Stimulated activated CD8-positive, alpha-beta memory T cell treated with anti-CD3 and anti-CD28 coated beads, Interleukin-12 subunit alpha, Interleukin-12 subunit beta, amount 100 ng/mL, for 24 hours (primary cell): ENCODE data around the gene COL8A2.

Experiments used
- DNase-seq: peaks from one replicate; pipeline ENCODE4 v3.0.0-alpha.2; 2020; ENCODE audit errors: extremely low read depth

COL8A2 gene

DNA sequence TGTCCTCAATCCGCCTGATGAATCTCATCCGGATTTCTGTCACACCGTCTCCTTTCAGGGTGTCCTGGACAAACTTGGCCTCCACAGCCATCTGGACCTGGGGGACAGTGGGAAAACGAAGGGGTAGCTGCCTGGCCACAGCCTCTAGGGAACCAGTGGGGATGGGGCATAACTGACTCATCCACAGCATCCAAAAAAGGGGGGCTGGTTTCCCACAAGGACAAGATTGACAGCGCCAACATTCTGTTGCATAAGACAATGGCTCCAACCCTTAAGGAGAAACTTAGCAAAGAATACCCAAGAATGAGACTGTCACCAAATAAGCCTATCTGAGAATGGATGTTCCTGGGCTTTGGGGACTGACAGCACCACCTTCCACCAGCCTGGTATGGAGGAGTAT, 12.2 kb upstream of the COL8A2 start:
- DNase-seq, result no peak

DNA sequence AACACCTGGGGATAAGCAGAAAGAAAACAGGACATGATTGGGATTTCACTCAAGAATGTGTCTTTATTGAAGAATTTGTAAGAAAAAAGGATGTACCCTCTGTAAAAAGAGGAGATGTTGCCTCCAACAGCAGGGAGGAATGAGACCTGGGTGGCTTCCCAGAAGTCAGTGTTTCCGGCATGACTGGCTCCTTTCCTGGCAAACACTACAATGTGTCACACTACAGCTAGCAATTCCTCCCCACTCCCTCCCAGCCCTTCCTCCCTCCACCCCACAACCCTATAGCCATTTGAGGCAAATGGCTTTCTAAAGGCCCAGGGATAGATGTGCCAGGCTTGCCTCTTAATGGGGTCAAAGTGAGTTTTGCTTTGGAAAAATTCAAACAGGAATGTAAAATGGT, 11.5 kb upstream of the COL8A2 start:
- DNase-seq, result no peak

- DNase-seq, result no peak
Observed at GRCh38 chr1:36135796-36136195, 10.8 kb upstream of the COL8A2 start.

DNA sequence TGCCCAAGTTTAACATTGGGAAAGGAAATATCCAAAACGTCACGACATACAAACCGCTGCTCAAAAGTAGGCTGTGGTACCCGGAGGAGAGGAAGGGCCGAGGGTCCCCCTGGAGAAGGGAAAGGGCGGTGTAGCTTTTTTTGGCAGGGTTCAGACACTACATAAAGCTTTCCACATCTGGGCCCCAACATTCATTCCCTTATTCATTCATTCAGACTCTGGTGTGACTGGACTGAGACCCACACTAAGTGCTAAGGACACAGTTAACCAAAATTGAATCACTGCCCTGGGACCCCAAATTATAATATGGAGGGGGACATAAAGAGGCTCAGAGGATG, 10.3 kb upstream of the COL8A2 start:
- DNase-seq, result no peak

DNA sequence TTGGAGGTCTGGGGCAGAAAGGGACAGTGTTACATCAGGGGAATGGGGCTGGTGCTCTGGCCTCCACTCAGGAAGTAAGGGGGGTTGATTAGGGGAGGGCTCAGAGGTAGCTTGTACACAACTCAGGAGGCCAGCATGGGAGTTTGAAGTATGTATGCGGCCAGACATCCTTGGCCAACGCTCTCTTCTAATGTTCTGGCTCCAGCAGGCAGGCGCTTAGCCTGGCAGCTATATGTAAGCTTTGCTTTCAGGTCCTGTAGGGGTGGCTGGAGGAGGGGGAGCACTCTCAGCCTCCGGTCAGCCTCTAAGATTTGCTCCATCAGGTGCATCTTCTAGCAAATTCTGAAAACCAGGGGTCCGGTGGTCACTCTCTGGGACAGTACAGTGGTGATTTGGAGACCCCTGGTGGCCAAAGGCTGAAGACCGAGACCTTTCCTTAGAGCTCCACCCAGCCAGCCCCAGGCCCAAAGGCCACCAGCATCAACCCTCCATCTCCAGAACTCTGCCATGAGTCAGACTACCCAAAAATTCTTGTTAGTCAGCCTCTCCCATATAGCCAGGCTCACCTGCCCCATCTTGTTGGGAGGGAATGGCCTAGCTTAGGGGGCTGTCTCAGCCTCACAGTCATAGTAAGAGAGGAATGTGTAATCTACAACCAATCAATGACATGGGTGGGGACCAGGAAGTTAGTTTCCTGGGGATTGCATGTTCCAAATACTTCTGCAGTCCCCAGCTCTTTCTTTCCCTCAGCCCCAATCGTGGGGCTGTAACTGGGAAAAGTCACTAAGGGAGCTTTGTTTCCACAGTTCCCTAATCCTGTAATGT, 9.7 kb upstream of the COL8A2 start:
- no peak for DNase-seq

DNA sequence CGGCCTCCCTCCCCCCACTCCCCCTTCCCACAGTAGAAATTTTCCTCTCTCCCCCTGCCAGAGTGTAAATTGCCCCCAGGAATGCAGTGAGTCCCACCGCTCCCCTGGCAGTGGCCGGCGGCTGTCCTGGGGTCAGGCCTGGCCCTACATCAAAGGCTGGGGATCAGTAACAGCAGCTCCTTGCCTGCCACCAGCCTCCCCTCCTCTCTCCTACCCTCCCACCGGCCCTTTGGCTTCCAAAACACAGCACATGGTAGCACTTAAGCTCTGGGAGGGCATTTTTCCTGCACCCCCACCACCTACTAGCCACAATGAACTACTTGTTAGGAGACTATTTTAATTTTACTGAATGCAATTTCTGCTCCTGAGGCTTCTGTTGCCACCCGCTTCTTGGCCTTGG, 9.0 kb upstream of the COL8A2 start:
- no peak for DNase-seq

- no peak for DNase-seq
Observed at GRCh38 chr1:36133484-36133883, 8.5 kb upstream of the COL8A2 start.

- DNase-seq, result no peak
Observed at GRCh38 chr1:36132029-36132428, 7.0 kb upstream of the COL8A2 start.

- DNase-seq, result no peak
Observed at GRCh38 chr1:36128905-36129206, 3.8 kb upstream of the COL8A2 start.

DNA sequence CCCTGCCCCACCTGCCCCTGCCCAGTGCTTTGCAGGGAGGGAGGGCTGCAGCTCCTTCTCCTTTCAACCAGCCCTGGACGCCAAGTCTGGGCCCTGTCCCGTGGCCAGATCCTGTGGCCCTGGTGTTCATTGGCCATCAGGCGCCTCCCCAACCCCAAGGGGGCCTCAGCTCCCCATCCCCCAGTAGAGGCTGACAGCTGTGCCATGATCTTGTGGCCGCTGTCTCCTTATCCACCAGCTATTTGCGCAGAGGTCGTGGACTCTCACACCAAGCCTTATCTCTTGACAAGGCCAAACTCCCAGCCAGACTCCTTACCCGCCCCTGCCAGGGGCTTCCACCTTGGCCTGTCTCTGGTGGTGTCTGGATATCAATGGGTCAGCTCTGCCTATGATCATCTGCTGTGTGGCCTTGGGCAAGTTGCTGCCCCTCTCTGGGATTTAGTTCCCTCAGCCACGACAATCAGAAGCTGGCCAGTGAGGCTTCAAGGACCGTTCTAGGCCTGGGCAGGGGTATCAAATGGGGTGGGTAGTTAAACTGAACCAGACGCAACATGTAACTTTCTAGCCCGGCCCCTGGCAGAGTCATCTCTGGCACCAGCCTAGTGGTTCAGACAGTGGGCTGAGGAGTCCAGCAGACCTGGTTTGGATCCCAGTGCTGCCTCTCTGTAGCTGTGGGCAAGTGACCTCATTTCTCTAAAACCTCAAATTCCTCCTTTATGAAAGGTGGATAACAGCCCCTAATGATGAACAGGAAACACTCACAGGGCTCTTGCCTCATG, 3.3 kb upstream of the COL8A2 start:
- DNase-seq, result no peak

DNA sequence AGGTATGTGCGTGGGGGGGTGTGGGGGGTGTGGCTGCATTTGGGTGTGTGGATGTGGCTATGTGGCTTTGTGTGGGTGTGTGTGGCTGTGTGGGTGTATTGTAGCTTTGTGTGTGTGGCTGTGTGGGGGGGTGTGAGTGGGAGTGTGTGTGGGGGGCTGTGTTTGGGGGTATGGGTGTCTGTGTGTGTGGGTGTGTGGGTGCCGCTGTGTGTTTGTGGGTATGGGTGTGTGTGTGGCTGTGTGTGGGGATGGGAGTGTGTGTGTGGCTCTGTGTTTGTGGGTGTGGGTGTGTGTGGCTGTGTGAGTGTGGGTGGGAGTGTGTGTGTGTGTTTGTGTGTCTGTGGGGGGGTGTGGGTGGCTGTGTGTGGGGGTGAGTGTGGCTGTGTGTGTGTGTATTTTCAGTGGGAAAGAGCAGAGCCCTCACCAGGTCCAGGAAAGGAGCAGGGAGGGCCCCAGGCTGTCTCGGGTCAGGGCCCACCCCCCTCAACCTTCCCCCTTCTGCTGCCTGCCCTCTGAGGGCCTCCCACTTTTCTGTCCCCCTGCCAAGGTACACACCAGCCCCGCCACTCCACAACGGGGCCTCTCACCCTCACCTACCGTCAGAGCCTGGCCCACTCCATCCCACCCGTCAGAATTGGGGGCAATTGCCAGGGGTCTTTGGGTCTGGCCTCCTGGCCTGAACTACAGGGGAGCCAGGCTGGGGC, 1.9 kb upstream of the COL8A2 start:
- DNase-seq, result no peak

DNA sequence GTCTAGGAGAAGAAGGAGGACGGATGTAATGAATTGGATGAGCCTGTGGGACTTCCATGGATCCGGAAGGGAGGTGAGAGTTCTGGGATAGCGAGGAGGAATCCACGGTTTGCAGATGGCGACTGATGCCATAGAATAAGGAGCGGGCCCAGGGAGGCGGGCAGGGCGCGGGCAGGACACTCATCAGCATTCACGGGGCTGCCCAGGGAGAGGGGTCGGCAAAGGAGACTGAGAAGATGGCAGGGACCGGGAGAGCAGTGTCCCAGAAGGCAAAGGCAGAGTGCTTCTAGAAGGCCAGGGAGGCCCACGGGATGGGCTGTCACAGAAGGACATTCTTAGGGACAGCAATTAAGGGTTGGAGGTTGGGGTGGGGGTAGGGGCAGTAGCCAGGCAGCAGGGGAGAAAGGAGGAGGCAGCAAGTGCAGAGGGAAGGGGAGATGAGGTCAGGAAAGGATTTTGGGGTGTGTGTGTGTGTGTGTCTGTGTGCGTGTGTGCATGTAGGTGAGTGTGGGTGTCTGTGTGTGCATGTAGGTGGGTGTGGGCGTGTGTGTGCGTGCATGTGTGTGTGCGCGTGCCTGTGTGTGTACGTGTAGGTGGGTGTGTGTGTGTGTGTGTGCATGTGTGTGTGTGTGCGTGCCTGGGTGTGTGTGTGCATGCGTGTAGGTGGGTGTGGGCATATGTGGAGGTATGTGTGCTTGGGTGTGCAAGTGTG, 1.1 kb upstream of the COL8A2 start:
- DNase-seq, result no peak

GRCh38 chr1:36124404-36125128, 456 bp downstream of the COL8A2 start:
- DNase-seq, result no peak

DNA sequence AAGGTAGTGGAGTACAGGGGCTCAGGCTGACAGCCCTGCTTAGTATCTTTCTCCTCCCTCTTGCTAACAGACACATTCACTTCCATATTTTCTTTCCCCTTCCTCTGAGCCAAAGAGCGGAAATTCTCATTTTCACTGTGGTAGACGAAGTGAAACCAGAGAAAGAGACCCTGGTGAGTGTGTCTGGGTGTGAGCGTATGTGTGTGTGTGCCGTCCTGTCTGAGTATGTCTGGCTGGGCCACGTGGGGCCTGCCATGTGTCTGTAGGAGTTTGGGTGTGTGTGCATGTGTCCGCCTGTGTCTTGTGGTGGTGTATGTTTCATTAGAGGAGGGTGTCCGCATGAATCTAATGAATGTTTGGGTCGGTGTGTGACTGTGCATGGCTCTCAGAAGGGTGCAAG, 1.7 kb downstream of the COL8A2 start:
- no peak for DNase-seq

GRCh38 chr1:36122062-36123030, 2.7 kb downstream of the COL8A2 start:
- DNase-seq, result no peak

GRCh38 chr1:36119456-36119855, 5.6 kb downstream of the COL8A2 start:
- no peak for DNase-seq

GRCh38 chr1:36118447-36119204, 6.4 kb downstream of the COL8A2 start:
- DNase-seq, result no peak

DNA sequence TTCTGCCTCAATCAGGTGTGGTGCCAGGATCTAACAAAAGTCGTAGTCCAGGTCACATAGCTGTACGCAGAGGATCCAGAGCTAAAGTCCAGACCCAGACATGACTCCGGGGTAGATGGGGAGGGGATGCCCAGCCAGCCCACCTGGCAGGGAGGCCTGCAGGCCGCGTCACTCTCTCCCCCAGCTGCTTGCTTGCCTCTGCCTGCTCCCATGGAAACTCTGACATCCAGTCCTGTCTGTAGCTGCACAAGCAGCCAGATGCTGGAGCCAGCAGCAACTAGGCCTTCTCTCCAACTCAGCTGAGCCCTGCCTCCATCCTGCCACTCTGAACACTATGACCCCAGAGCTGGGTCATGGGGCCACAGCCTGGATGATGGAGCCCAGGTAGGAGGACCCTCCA, 8.1 kb downstream of the COL8A2 start:
- no peak for DNase-seq

GRCh38 chr1:36115931-36116330, 9.1 kb downstream of the COL8A2 start:
- DNase-seq, result no peak

DNA sequence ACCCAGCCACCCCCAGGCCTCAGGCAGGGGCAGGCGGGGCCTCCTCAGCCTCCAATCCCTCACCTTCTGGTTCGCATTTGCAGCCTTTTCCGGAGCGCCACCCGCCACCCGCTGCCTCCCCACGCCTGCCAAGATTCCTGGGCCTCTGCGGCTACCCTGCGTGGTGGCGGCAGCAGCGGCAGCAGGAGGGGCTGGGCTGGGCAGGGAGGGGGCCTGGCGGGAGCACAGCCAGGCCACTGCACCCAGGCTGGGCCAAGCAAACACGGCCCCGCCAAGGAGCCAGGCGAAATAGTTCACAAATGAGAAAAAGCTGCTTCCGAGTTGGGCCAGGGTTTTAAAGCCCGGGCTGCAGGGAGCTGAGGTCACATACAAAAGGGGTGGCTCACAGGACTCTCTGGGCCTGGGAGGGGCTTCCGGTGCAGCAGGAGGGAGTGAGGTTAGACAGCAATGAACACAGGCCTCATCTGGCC, 9.8 kb downstream of the COL8A2 start:
- no peak for DNase-seq
